ENCODE results near the gene PATL1. TPM values are rescaled to one million over a fixed set of nuclear protein-coding genes. Genes with fewer than 3 reads are reported as not detected.

PATL1 gene
- total and polyA plus RNA-seq, 2 of the 4 experiments (the other 2 are of a cell fraction): 3.9 to 29.7 TPM

DNA sequence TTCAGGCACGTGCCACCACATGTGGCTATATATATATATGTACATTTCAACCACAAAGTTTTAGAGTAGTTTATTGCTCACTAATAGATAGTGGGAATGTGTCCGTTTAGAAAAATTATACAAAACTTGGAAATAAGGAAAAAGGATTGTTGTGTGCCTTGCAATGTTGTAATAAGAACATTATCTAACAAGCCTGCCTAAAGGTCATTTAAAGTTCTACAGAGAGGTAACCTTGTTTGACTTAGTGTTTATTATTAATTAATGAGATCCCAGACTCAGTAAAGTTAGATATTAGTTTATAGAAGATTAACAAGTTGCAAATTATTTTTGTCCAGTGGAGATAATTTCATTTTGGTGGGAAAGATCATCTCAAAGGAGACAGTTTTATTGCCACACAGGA, 5.5 kb upstream of the PATL1 start:
- ChIA-PET CTCF (no interaction called here), POLR2A (ENCODE audit: unreplicated experiment) (no interaction called here)
- WGBS, 2 experiments (ENCODE audit: extremely low coverage in 2 of 2, insufficient read length in 1 of 2): no CpG with 5 or more reads among the region's 2 CpGs
- Histone ChIP-seq H4K8ac (ENCODE audit: low read depth in 2 of 2, low read length in 2 of 2) (no peak overlapping the region), H2AFZ (replicated peaks; ENCODE audit: low read length, poor library complexity) (no peak overlapping the region), H4K20me1 (ENCODE audit: insufficient read depth, low read length) (no peaks in the 10 kb centered on the region), H3K9me1 (ENCODE audit: insufficient read depth, low read length) (no peaks in the 10 kb centered on the region), H3K4me2 (ENCODE audit: low read depth, low read length) (no peak overlapping the region), H4K91ac (ENCODE audit: insufficient read depth, low read depth, low read length) (no peak overlapping the region), H2BK20ac (ENCODE audit: low read depth, low read length) (no peak overlapping the region), H2AK5ac (ENCODE audit: low read depth, low read length) (no peak overlapping the region), H2BK120ac (ENCODE audit: low read depth, low read length) (no peak overlapping the region), H4K5ac (ENCODE audit: low read depth, low read length) (no peak overlapping the region), H3K14ac (replicated peaks; ENCODE audit: low read depth, low read length) (no peak overlapping the region), H3K4ac (ENCODE audit: low read depth, low read length) (no peak overlapping the region), H2BK15ac (ENCODE audit: low read depth, low read length) (no peak overlapping the region), H3K23ac (ENCODE audit: low read depth, low read length) (no peak overlapping the region), H3K18ac (ENCODE audit: low read depth, low read length) (no peak overlapping the region), H3K56ac (ENCODE audit: extremely low read depth, insufficient read depth, low read length) (no peak overlapping the region), H3K4me1 (ENCODE audit: control insufficient read depth, insufficient read depth, low read length) (no peaks in the 10 kb centered on the region; the same call in 1 of the 2 replicates), H3K36me3 (ENCODE audit: control insufficient read depth, insufficient read depth, low read length) (no peaks in the 10 kb centered on the region), H3K27me3 (ENCODE audit: control insufficient read depth, insufficient read depth, low read length) (no peaks in the 10 kb centered on the region), H3K4me3 (ENCODE audit: insufficient read depth, low read depth, low read length) (no peak overlapping the region), H3K27ac (ENCODE audit: insufficient read depth, low read length) (no peak overlapping the region), H3K79me1 (ENCODE audit: low read depth in 1 of 2, low read length in 2 of 2) (peaks cover 6 to 10% of the 10 kb centered on the region in 2 experiments; a peak in 3 of 4 replicates), H3K9me3 (ENCODE audit: control insufficient read depth, insufficient read depth, low read length) (no peaks in the 10 kb centered on the region), H2AK9ac (replicated peaks; ENCODE audit: low read depth, low read length, poor library complexity) (no peak overlapping the region), H2BK5ac (ENCODE audit: low read depth, low read length, poor library complexity, severe bottlenecking) (no peak overlapping the region), H3K9ac (ENCODE audit: low read depth, low read length) (no peak overlapping the region)
- dilution Hi-C loops (cut with HindIII; ENCODE audit: low sequenced_read_pairs, unreplicated experiment) (no loop called here), intact Hi-C loops (cut with micrococcal nuclease) (no loop called here), in situ Hi-C loops (cut with MboI; ENCODE audit: low sequenced_read_pairs) (loop anchor here (10.0 kb wide), 1 partner anchor 121 kb away; no protein-coding TSS in a partner anchor)
- no TSS peak for BruUV-seq (replicated peaks)
- TF ChIP-seq, protein P1, sequence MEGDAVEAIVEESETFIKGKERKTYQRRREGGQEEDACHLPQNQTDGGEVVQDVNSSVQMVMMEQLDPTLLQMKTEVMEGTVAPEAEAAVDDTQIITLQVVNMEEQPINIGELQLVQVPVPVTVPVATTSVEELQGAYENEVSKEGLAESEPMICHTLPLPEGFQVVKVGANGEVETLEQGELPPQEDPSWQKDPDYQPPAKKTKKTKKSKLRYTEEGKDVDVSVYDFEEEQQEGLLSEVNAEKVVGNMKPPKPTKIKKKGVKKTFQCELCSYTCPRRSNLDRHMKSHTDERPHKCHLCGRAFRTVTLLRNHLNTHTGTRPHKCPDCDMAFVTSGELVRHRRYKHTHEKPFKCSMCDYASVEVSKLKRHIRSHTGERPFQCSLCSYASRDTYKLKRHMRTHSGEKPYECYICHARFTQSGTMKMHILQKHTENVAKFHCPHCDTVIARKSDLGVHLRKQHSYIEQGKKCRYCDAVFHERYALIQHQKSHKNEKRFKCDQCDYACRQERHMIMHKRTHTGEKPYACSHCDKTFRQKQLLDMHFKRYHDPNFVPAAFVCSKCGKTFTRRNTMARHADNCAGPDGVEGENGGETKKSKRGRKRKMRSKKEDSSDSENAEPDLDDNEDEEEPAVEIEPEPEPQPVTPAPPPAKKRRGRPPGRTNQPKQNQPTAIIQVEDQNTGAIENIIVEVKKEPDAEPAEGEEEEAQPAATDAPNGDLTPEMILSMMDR (conservative IDR thresholded peaks at IDR 0.05; ENCODE audit: low read depth, low read length): no peak
- TF ChIP-seq CEBPB (IDR thresholded peaks at IDR 0.05; ENCODE audit: low read depth, low read length) (no peak), RFX5 (IDR thresholded peaks at IDR 0.05; ENCODE audit: low read depth, low read length) (no peak), ELK1 (IDR thresholded peaks at IDR 0.05; ENCODE audit: borderline replicate concordance, low read depth, low read length) (no peak), SMC3 (IDR thresholded peaks at IDR 0.05; ENCODE audit: low read depth, low read length) (no peak), NFE2L2 (IDR thresholded peaks at IDR 0.05; ENCODE audit: low read depth, low read length) (no peak), FOS (IDR thresholded peaks at IDR 0.05; ENCODE audit: low read depth, low read length) (no peak), POLR2A (IDR thresholded peaks at IDR 0.05; ENCODE audit: low read depth, low read length) (no peak), CHD1 (IDR thresholded peaks at IDR 0.05; ENCODE audit: low read depth, low read length) (no peak), RCOR1 (IDR thresholded peaks at IDR 0.05; ENCODE audit: insufficient replicate concordance, low read length) (no peak), BHLHE40 (IDR thresholded peaks at IDR 0.05; ENCODE audit: low read depth, low read length) (no peak), MAFK (IDR thresholded peaks at IDR 0.05; ENCODE audit: low read depth, low read length) (no peak)
- TF ChIP-seq, protein P2, sequence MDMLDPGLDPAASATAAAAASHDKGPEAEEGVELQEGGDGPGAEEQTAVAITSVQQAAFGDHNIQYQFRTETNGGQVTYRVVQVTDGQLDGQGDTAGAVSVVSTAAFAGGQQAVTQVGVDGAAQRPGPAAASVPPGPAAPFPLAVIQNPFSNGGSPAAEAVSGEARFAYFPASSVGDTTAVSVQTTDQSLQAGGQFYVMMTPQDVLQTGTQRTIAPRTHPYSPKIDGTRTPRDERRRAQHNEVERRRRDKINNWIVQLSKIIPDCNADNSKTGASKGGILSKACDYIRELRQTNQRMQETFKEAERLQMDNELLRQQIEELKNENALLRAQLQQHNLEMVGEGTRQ (IDR thresholded peaks at IDR 0.05; ENCODE audit: low read depth, low read length): no peak
- no peak for DNase-seq
- ATAC-seq (ENCODE audit: low read depth): no peak
